CD4-positive, alpha-beta T cell treated with Interleukin-12 subunit alpha and Interleukin-12 subunit beta, for 1 hour (primary cell): Measurements from ENCODE around the gene ALG14.

Experiments used
- DNase-seq: peaks from one replicate; pipeline ENCODE4 v3.0.0-alpha.2; 2020

Gene ALG14

DNA sequence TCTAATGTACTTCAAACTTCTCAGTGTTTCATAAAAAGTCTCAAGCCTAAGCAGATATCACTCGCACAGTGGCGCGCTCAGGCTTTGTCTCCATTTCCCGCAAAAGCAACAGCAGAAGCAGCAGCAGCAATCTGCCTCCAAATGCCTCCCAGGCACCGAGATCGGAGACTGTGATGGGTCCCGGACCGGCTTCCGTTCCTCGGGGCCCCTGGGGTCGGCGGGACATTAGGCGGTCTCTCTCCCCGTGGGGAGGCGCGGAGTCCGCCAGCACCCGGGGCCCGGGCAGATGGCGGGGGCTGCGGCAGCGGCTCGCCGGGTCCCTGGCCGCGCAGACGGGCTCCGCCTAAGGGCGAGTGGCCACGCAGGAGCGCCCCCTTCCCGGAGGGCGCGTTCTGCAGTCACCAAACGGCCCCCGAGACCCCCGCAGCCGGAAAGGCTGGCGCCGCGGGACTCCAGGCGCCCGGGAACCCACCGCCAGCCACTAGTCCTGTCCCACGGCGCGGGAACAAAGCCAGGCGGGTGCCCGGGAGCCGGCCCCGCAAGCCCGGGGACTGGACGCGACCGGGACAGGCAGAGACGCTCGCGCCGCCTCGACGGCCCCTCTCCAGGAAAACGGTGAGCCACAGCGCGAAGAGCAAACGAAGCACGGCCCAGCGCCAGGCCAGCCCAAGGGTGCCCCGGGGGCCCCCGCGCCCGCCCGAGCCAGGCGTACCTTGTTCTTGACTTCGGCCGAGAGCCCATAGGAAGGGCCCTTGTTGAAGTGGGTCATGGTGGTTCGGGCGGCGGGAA lies 146.4 kb downstream of the ALG14 start:
- DNase-seq, result peak; percentile 15

DNA sequence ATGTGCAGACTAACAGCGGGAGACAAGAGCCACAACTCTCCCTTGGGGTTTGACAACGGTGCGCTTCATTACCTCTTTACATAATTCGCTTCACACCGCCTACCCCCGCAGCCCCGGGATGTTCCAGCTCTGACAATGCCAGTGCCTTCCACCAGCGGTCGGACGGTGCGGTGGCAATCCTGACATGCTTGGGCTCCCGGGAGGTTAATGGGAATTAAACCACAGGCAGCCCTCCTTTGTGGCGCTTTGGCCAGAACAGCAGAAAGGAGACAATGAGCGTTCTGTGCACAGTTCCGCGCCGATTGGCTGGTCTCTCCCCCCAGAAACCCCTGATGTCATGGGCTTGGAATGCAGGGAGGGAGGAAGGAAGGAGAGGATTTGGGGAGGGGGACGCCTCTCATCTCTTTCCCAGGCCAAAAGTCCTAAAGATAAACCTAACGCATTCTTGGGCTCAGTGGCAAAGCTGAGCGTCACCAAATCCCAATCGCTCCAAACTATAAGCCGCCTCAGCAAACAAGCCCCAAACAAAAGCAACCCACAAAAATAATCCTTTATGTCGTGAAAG lies 147.1 kb downstream of the ALG14 start:
- DNase-seq, result no peak

DNA sequence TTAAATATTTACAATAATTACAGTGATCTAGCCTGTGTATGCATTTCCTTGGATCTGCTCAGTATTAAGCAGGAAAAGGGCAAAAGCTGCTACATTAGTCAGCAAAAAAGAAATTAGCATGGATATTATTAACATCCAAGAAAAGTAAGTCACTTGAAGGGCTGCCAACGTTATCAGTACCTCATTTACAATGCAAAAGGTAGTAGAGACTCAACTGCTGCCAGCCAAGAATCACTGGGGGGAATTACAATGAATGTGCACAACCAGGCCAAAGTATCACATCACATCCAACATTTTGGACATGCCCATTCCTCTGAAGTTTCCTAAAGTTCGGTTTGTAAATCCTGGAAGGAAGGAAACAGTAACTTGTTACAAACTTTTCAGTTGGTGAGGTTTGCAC lies 147.7 kb downstream of the ALG14 start:
- DNase-seq, result no peak
